ENCODE measurements around the gene CTNND2.

CTNND2 gene

DNA sequence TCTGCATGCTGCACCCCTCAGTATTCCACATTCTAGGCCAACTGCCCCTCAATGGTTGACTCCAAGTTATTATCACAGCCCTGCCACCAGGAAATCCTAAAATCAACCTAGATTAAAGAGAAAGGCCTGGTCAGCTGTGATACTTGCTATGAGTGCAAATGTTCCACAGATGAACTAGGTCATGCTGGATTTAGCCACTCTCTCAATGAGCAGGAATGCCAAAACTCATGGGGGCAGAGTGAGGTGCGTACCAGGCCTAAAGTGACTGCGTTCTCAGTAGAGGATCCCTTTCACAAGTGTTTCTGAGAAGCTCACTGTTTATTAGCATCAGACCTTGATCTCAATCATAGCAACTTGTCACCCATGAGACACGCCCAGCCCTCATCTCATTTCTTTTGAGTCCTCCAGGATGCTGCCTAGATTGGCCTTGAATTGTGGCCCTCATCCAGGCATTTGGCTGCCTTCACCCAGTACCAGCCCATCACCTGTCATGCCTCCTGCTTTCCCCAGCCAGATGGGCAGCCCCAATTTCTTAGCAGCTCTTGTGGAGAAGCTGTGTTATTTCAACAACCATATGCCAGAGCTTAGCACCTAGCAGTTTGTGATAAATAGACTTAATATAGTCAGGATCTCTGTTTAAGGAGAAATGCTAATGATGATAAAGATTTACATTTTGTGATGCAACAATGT, 383.9 kb downstream of the CTNND2 start:
- DNase-seq (ENCODE audit: low read depth), result no peak

DNA sequence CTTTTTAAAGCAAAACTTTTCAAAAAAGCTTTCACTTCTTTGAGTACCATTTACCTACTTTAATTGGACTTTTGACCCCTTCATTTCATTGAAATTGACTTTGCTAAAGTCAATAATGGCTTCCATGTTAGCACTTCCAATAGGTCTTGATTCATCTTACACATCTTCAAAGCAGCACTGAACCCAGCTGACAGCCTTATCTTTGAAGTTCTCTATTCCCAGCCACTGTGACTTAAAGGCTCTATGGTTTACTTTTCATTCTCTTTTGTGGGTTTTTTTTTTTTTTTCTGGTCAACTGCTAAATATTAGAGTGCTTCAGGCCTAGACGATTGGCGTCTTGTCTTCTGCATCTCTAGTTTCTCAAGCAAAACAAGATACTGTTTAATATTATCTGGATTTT, 385.0 kb downstream of the CTNND2 start:
- no peak for DNase-seq (ENCODE audit: low read depth)

DNA sequence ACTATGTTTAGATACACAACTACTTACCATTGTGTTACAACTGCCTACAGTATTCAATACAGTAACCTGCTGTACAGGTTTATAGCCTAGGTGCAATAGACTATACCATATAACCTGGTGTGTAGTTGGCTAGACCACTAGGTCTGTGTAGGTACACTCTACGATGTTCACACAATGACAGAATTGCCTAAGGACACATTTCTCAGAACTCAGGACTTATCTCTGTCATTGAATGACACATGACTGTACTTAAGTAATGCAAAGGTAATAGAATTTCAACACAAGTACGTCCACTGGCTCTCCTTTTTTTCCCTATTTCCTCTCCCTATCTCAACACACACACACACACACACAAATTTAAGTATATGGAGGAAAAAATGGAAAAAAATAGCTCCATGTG, 385.6 kb downstream of the CTNND2 start:
- no peak for DNase-seq (ENCODE audit: low read depth)

DNA sequence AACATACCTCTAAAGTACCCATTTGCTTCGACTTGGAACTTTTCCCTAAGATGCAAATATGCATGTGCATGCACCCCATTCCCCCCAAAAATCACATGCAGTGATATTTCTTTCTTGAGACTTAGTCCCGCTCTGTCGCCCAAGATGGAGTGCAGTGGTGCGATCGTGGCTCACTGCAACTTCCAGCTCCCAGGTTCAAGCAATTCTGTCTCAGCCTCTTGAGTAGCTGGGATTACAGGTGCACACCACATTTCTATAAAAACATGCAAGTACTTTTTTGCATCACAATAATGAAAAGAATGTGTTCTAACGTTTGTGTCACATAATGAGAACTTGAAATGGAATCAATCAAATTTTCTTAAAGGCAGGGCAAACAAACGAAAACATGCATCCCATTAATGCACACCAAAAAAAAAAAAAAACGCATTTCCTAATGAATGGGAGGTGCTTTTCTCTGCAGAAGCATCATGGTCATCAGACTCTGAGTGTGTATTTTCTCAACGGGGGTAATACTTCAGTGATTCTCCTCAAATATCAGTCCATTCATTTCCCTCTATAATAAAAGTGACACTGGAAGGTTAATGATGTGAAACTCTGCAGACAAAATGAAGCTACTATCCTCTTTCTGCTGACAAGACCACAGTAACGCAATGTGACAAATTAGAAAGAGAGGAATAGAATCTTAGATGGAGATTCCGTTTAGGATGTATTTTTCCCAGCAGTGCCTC, 389.4 kb downstream of the CTNND2 start:
- DNase-seq (ENCODE audit: low read depth), result no peak

DNA sequence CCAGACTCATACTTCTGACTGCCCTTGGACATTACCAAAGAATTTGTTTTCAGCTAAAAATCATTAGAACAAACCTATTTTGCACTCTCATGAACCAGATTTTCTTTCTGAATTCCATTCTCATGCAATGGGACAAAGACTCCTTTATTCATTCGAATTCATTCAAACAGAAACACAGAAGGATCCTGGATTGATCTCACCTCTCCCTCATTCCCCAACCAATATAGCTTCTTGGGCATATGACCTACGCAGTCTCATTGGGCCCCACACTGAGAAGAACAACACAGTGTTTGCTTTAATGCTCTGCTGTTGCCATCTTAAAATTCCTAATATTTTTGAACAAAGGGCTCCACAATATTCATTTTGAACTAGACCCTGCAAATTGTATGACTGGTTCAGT, 392.4 kb downstream of the CTNND2 start:
- DNase-seq (ENCODE audit: low read depth), result no peak

DNA sequence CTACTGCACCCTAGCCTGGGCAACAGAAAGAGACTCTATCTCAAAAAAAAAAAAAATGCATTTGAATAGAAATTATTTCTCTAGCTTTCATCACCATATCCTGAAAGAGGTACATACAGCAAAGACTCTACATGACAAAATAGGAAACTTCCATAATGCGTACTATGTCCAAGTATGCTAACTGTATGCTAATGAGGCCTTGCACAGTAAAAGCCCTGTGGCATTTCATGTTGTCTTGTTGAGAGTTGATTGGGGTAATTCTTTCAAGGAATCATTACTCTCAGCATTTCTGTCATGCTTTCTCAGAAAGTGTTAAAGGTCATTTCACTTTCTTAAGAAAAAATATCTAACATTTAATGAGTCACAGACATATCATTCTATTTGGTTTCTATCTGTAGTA, 393.4 kb downstream of the CTNND2 start:
- DNase-seq (ENCODE audit: low read depth), result no peak

DNA sequence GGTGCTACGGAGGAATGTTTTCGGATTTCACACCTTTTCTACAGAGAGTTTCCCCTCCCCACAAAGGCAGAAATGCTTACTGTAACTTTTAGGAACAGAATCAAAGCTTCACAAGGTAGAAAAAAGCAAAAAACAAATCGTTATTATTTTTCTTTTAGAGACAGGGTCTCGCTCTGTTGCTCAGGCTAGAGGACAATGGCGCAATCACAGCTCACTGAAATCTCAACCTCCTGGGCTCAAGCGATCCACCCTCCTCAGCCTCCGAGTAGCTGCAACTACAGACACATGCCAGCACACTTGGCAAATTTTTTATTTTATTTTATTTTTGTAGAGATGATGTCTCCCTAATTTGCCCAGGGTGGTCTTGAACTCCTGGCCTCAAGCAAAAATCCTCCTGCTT, 394.5 kb downstream of the CTNND2 start:
- no peak for DNase-seq (ENCODE audit: low read depth)

DNA sequence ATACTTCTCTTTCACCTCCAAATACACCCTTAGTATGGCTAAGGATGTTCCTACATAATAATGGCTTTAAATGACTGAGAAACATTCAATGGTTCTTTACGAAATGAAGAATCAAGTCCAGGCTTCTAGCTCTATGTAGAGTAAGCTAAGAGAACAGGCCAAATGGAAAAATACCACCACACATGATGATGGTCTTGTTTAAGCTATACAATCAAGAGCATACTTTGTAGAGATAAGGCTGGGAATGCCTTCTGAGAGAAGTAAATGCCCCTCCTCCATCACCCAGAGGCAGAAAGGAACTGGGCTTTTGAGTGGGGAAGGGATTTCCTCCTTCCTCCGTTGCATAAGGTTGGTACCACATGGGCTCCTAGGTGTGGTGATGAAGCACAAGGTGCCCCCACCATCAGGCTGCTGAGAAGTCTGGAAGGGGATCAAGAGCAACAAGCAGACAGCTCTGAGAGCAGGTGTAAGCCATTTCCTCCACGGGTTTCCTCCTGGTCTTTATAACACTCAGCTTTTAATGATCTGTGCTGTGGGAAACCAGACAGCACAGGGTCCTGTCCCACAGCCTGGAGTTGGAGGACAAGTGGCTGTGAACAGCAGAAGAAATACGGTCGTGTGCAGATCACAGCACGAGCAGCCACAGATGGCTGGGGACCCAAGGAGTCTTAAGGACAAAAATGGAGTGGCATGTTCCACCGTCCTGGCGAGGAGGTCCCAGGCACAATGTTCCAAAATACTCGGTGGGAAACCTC, 396.9 kb downstream of the CTNND2 start:
- no peak for DNase-seq (ENCODE audit: low read depth)

DNA sequence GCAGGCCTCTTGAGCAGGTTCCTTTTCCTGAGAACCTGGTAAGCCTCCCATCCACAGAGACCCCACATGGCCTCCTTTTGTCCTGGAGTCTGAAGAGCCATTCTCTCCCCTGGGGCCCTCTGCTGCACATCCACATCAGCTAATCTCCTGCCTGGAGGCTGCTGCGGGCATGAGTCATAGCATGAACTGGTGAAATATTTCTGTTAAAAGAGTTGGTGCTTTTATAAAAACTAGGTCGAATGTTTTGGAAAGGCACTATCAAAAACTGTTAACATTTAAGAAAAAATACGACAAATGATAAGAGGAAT, 399.4 kb downstream of the CTNND2 start:
- peak; percentile 31 for DNase-seq (ENCODE audit: low read depth)

DNA sequence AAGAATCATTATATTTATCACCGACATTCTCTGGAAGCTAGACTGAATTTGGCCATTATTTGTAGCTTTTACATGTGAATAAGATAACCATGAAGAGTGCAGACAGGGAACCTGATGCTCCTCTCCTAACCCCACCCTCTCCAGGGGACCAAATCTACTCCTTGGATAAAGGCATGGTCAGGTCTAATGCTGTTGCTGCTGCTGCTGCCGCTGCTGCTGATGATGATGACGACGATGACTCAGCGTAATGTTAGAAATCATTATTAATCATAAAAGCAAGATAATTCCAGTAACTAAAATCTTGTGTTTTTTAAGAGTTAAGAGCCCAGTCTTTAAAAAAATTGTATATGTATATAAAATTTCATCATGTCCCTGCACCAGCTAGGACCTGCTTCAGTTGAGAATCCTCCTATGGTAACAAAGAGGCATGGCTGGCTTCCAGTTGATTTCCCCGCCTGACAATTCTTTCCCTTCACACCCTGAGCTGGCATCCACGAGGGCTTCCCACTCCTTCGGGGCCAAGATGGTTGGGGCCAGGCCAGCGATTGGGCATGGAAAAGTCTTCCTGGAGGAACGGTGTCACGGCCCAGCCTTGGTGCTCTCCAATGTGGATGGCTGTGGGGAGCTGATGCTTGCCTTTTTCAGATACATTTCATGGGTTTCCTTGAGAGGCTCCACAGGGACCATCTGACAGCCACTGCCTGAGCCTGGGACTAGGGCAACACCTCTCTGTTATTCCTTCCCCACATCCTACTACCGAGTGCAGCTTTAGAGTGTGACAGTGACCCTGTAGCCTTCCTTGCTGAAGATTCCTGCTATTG, 400.0 kb downstream of the CTNND2 start:
- no peak for DNase-seq (ENCODE audit: low read depth)

DNA sequence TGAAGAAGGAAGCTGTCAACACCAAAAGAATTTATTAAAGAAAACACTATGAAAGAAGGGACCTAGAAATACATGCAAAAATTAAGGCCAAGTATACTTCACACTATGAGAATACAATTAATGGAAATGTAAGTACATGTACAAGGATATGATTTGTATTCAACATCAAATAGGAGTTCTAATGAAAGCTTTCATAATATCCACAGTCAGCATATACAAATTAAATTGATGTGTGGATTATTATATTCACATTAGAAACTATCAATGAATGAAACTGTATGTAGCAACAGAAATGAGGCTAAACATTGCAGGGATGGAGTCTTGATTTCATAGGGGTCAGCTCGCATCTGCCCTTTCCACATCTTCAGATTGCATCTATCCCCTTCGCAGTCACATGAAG, 401.5 kb downstream of the CTNND2 start:
- no peak for DNase-seq (ENCODE audit: low read depth)

DNA sequence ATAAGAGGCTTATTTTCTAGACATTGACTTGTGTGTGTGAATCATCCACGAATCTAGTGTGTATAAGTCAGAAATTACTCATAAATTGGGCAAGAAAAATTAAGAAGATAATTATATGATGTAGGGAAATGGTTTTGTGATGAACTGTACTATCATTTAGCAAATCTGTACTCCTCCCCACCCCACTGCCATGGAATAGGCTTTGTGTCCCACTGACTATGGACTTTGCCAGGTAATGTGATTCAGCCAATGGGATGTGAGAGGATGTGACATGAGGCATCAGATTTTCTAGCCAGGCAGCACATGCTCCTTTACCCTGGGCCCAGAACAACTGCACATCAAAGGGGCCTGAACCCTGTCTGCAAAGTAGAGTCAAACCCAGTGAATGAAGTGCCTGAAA, 406.6 kb downstream of the CTNND2 start:
- no peak for DNase-seq (ENCODE audit: low read depth)

DNA sequence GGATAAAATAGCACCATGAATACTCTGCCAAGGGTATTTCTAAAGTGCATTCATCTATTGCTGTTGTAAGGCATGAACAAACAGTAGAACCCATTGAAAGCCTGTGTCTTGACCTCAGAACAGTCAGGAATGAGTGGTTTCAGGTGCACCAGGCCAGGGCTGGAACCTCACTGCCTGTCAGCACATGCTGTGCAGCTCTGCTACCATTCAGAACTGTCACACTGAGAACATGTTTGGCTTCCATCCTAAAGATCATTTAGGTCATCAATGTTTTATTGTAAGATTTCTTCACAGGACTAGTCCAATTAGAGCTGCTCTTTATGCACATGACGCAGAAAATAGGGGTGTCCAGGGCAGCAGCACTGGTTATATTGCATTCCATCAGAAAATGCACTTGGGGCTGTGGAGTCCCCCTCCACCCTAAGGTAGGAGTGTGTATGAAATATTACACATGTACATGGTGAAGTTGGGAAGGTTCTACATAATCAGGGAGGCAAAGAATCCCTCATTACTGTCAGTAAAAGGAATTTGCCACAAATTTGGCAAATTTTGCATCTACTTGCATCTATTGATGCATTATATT, 408.0 kb downstream of the CTNND2 start:
- DNase-seq (ENCODE audit: low read depth), result no peak

DNA sequence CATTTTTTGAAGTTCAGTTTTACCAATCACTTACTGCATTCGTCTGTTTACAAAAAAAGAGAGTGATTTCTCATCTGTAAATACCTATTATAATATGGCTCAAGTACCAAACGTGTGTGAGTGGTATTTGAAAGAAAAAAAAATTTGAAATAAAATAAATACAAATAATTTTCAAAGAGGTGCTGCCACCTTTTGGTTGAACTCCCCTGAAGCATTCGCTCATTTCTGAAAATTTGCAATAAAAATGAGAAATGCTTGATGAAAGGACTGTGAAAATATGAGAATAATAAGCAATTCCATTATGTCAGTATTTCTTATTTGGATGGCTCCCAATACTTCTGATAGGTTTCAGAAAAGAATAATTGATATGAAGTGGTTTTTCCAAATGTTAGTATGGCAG, 409.9 kb downstream of the CTNND2 start:
- DNase-seq (ENCODE audit: low read depth), result no peak

DNA sequence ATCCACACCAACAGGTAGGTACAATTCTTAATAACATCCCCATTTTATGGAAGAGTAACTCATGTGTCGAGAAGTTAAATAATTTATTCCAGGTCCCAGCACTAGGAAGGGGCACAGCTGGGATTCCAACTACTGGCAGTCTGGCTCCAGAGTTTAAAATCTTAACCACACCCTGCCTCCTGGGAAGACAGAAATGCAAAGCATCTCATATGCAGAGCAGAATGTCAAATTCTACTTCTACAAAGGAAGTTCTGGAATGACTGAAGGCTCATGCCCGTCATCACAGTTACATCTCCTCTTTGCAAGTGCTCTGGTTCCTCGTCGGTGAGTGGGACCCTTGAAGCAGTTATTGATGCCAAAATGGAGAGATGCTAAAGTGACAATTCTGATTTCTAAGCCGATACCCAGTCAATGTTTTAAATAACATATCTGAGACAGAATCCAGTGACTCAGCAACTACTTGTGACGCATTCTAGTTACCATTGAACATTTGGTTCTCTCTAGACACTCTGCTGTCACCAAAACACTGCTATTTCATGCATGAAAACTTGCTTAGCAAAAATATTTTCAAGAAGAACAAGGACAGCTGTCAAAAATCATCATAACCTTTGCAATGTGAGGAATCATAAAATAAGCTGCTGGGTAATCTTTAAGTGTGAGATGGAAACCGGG, 412.7 kb downstream of the CTNND2 start:
- no peak for DNase-seq (ENCODE audit: low read depth)

DNA sequence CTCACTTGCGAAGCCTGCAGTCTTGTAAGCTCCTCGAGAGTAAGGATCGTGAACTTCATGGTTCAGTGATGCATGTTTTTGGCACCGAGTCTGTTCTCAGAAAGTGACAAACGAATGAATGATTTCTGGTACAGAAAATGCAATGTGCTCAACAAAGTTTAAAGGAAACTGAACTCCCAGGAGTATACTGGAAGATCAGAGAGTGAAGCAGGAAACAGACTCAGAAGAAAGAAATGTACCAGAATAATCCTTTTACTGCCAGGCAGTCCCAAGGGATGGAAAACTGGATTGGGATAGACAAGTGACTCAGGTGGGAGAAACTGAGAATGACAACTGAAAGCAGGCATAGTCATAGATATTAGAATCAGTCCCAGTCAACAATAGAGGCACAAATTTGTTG, 420.6 kb downstream of the CTNND2 start:
- no peak for DNase-seq (ENCODE audit: low read depth)

DNA sequence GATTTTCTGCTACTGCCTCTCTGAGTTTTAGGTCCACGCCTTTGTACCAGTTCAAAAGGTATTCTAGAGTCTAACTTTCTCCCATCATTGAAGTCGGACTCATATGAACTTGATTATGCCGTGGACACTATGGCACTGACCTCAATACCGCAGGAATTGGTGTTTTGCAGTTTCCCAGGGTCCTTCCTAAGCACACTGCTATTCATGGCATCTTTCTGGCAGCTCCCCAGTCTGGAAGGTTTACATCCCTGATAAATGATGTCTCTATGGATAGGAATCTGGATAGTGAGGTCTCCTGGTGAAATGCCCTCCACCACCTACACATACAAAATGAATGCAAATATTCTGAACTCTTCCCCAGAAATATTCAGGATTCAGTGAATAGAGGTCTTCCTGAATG, 422.2 kb downstream of the CTNND2 start:
- no peak for DNase-seq (ENCODE audit: low read depth)

DNA sequence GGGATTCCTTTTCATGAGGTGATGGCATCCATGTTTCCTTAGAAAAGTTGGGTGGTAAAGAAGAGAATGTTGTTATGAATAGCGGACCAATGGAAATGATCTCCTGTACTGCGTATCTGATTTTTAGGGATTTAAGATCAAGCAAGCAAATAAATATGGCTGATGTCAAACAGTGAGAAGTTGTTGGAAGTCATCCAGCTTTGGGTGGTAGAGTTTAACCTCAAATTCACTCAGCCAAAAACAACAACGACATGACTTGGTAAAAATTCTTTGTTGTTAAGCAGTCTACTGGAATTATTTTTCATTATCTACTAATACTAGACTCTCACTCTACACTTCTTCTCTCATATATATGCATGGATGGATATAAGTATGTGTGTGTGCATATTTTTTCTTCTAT, 426.5 kb downstream of the CTNND2 start:
- DNase-seq (ENCODE audit: low read depth), result peak; percentile 50

DNA sequence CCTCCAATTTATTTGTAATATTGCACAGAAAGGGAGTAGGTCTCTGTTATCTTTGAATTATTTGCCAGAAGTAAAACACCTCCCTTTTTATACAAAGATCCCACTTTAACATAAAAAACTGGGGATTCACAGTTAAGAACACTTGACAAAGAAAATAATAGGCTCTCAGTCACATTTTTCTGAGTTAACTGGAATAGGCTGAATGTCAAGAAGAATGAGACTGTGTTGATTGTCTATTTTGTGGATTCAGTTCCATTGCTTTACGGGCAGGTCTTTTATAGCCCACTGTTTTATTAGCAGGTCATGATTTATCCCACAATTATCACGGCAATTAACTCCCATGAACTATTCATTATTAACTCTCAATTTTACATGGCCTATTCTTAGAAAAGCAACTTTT, 427.4 kb downstream of the CTNND2 start:
- no peak for DNase-seq (ENCODE audit: low read depth)

DNA sequence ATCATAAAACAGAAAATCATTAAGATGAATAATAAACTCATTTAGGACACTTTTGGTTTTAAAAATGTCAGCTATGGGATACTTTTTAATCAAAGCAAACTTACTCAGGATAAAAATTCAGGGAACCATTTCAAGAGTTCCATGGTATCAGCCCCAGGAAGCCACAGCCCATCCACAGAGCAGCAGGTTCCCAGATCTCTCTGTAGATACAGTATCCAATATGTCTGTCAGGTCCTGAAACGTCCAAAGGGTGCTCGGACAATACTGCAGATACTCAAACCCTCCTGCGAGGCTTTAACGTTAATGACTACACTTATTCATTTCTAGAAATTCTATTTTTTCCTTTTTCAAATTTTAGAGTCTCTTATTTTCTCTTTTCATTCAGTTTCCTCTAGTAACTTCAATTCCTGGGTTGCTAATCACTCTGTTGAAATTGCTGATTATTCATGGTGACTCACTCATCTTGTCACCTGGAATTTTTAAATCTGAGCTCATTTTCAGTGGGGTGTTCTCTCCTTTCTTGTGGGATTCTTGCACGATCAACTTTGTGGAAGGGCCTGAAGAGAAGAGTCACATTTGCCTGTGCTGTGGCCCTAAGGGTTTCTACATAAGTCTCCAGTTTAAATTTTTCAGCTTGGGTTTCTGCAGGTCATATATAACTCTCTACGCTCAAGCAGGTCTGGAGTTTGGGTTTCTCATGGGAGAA, 435.8 kb downstream of the CTNND2 start:
- peak; percentile 34 for DNase-seq (ENCODE audit: low read depth)

DNA sequence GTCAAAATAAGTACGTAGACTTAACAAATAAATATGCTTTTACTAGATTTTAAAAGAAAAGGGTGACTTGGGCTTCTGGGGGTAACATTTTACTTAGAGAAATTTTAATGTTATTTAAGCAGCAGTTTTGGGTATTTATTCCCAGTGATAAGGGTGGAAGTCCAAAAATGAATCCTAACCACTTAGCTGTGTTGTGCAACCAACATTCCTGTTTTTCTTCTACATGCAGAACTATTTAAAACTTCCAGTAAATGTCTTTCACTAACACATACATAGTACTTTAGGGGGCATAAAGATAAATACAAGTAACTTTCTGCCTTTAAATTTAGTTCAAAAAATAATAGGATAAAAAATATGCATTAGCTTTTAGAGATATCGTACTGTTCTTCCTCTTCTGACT, 436.7 kb downstream of the CTNND2 start:
- no peak for DNase-seq (ENCODE audit: low read depth)

All from HS-27A (cell line).